ENCODE data around the gene DNAJC15.
"Not testable (repeated sequence)": the region's sequence is repeated elsewhere in the genome, so short reads cannot be mapped to it uniquely, and the experiment has no call there.

Gene DNAJC15

DNA sequence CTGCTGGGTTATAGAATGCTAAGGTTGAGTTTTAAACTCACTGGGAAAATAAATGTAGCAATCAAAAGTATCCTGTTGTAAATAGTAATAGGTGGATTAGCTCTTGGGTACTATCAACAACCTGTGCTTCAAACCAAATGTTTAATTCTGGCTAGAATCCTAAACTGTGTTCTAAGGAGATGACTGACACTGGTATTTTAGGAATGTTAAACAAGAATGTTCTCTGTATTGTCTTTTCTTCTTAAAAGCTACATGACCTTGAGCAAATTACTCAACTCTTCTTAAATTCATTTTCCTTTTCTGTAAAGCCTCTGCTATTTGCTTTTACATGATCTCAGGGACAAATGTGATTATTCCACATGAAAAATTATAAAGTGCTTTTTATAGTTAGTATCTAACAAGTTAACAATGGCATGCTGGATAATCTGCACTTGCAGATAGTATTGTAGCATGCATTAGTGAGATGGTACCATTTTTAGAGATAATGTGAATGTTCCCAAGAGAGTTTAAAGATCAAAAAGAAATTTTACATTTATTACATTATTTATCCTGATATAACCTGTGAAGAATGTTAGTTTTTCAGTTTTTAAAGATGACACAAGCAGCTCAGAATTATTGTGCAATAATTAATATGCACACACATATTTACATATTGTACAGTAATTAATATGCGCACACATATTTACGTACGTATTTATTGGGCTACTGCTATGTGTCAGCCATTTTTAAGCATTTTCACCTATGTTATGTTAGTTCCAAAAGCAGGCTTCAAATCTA, 17.7 kb upstream of the DNAJC15 start:
- no peak for DNase-seq

DNA sequence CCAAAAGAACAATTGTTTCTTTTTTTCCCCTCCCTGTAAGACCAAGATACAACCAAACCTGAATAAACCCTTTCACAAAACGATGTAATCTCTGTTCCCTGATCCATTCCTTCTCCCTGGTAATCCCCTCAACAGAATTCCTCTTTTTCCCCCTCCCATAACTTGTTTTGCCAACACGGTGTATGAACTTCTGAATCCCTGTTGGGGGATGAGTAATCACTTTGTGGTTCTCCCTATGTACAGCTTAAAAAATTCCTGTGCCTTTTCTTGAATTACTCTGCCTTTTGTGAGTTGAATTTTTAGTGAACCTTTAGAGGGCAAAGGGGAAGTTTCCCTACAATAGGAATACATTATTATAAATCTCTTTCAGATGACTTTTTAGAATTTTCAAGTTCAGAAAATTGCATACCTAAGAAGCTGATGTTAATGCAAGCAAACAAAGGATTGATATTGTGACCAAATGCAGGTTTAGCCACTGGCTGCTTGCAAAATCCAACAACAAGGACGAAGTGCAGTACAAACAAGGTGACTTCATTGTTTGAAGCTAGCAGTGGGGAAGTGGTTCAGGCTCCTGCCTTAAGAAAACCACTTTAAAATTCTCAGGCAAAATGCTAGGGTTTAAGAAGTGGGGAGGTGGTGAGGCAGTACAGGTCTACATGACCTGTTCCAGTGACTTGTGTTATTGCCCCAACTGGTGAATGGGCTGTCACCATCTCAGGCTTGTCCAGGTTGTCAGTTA, 16.3 kb upstream of the DNAJC15 start:
- no peak for DNase-seq

DNA sequence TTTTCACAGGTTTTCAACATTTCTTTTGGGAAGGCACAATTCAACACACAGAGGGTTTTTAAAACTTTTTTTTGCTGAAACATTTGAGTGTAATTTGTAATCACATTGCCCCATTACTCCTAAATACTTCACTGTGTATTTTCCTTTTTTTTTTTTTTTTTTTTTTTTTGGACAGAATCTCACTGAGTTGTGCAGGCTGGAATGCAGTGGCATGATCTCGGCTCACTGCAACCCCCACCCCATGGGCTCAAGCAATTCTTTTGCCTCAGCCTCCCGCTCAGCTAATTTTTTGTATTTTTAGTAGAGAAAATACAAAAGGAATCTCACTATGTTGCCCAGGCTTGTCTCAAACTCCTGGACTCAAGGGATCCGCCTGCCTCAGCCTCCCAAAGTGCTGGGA, 14.8 kb upstream of the DNAJC15 start:
- DNase-seq = no peak

DNA sequence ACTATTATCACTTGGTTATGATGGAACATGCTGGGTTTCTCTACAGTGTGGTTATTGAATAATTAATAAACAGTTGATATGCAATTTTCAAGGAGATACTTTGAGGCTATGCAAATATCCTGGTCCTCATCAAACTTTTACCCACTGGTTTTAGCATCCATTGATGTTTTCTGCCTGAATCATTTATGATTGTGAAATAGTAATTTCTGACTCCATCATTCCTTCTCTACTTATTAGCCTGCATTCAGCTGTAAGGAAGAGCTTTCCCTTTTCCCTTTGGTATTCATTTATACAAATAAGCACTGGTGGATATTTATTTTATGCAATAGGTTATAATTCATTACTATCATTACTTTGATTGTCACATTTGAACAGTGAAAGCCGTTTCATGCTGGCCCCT, 13.9 kb upstream of the DNAJC15 start:
- DNase-seq = no peak

DNA sequence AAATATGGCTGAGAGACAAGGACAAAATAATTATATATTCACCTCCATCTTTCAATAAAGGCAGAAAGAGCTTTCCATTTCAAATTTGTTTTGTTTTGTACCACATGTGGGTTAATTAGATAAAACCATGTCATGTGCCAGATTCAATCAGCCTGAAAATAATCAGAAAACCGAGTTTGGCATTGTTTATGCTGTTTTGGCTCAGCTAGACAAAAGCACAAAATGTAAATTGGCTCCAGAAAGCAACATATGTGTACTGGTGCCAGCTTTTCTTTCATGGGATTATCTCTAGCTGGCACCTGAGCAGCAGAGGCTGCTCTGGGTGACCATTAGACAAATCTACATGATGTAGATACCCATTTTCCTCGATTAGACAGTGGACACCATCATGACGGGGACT, 9.2 kb upstream of the DNAJC15 start:
- peak; percentile 39 for DNase-seq

DNA sequence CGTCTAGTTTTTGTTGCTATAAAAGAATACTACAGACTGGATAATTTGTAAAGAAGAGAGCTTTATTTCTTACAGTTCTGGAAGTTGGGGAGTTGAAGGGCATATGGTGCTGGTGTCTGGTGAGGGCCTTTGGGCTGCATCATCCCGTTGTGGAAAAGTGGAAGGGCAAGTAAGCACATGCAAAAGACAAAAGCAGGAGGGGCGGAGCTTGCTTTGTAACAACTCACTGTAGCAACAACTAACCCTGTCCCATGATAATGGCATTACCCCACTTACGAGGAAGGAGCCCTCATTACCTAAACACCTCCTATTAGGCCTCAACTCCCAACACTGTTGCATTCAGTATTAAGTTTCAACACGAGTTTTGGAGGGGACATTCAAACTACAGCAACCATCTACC, 7.2 kb upstream of the DNAJC15 start:
- DNase-seq = no peak

DNA sequence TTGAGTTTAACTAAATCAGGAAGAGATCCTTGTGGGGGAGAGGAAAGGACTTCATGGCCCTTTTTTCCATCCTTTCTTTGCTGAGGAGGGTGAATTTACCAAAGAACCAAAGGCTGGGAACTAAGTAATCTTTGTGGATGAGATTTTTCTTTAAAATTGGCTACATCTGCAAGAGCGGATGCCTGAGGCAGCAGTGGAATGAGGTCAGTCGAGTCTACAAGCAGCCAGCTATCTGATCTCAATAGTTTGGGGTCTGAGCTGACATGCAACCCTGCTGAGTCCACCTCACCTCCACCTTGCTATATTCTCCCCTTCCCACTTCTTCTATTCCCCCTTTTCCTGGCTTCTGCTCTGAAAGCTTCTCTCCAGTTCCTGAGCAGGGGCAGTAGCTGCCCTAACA, 3.6 kb upstream of the DNAJC15 start:
- DNase-seq = no peak

DNA sequence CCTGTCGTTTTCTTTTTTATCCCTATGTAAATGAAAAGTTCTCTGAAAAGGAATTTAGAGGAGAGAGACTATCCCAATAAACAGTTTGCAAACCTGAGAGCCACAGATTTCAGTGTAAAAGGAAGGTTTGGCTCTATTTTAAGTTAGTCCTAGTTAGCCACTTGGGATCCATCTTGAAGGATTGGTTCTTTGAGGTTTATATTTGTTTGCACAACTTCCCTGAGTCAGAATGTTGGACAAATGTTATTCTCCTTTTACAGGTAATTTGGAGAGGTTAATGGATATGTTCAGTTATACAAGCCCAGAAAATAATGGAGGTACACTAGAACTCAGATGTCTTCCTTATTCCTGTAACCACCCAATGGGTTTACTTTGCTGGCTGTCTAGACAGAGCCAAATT, 2.6 kb upstream of the DNAJC15 start:
- DNase-seq = no peak

DNA sequence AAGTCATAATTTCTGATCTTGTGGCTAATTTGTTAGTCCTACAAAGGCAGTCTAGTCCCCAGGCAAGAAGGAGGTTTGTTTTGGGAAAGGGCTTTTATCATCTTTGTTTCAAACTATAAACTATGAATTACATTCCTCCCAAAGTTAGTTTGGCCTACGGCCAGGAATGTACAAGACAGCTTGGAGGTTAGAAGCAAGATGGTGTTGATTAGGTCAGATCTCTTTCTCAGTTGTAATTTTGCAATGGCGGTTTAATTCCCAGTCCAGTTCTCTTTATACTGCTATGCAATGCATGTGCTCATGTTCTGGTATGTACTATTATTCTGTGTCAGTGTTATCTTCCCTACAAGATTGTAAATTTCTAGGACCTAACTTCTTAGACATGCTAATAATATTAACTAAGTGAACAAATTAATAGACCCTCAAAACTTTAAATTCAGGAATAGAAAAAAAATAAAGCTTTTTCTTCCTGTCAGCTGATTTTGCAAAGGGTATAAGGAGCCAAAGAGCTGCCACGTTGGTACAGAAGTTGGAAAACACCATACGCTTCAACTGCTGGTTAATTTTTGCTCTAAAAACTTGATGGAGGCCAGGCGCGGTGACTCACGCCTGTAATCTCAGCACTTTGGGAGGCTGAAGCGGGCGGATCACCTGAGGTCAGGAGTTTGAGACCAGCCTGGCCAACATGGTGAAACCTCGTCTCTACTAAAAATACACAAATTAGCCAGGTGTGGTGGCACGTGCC, 1.3 kb upstream of the DNAJC15 start:
- peak; percentile 38 for DNase-seq

DNA sequence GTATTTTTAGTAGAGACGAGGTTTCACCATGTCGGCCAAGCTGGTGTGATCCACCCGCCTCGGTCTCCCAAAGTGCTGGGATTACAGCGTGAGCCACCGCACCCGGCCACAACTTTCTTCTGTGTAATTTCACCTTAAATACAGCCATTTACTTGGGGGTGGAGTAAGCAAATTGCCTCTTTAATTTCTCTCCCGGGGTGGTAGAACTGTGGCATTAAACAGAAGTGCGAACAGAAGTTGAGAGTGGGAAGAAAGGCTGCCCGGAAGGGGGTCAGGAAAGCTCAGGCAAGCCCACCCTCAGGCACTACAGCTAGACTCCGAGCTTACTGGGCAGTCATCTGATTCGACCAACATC, 475 bp upstream of the DNAJC15 start:
- no peak for DNase-seq

DNA sequence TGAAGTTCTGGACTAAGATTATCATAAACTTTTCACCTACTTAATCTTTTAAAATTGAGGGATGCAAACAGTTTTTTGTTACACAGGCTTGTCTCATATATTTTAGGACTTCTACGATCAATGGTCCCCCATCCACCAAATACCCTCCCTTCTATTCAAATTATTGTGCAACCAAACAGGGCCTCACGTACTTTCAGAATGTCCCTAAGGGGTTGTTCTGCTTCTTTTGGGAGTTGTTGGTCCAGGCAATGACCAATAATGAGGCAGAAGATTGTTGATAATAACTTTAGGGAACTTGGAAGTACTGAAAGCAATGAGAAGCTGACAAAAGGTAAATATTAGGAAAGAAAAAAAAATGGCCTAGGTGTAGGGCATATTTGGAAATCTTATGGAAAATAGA, 2.9 kb downstream of the DNAJC15 start:
- no peak for DNase-seq

DNA sequence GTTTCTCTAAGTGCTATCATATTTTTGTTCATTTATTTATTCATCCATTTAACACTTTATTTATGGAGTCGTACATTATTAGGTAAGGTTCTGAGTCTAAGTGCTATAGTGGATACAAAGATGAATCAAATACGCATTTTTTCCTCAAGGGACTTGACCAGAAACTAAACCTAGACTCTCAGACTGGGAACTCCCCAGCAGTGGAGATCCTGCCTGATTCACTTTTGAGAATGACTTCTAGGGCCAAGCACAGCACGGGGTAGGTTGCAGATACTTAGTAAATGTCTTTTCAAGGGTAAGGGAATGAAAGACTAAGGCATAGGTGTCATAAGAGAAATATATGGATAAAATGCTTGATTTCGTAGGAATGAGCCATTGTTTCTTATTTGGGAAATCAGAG, 7.2 kb downstream of the DNAJC15 start:
- DNase-seq = no peak

DNA sequence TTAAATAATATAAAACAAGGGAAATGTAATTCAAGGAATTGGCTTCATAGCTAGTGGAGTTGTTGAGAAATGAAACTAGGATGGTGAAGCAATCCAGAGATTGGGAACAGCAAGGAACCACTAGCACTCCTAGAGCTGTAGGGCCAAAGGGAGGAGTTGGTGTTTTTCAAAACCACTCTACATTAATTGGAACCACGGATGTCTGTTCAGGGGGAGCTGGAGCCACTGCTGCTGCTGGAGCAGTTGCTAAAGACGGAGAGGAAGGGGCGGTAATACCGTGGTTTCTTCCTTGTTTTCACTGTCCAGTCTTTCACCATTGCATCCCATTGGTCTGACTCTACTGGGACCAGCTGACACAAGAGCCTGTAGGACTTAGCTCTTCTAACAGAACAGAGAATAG, 8.5 kb downstream of the DNAJC15 start:
- DNase-seq = no peak

DNA sequence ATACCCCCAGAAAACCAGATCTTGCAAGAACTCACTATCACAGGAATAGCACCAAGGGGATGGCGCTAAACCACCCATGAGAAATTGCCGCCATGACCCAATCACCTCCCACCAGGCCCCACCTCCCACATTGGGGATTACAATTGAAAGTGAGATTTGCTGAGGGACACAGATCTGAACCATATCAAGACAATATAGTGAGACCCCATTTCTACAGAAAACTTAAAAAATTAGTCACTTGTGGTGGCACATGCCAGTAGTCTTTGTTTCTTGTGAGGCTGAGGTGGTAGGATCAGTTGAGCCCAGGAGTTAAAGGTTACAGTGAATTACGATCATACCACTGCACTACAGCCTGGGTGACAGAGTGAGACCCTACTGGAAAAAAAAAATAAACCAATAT, 9.7 kb downstream of the DNAJC15 start:
- no peak for DNase-seq

DNA sequence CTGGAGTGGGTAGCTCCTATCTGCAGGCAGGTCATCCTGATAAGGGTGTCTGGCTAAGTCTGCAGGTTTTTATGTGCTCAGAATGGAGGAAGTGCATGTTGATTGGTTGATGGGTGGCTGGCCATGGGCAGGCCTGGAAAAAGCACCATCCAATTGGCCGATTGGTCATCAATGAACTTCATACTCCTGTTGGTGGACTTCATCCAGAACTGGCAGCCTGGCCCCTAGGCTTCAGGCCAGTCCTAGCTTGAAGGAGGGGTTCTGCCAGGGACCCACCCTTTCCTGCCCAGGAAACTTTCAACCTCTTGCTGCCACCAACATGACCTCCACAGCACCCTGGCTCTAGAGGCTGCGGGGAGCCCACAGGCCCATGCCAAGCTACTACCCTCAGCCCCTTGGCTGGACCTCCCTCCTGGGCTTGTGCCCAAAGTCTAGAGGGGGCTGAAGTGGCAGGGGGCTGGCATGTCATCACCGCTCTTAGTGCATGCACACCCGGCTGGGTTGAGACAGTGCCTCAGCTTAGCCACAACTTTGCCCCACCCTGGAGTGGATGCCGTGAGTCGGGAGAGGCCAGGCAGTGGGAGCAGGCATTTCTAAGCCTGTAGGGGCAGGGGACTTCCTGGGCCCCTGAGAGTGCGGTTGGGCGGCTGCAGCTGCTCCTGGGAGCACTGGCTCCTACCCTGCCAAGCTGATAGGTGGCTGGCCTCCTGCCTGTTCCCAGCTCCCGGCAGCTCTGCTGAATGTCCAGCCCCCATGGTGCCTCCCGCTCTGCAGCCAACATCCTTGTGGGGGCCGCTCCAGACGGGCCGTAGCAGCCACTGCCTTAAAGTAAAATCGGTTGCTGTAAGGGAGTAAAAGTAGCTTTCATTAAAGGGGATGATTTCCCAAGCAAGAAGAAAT, 13.2 kb downstream of the DNAJC15 start:
- DNase-seq = peak; percentile 49

DNA sequence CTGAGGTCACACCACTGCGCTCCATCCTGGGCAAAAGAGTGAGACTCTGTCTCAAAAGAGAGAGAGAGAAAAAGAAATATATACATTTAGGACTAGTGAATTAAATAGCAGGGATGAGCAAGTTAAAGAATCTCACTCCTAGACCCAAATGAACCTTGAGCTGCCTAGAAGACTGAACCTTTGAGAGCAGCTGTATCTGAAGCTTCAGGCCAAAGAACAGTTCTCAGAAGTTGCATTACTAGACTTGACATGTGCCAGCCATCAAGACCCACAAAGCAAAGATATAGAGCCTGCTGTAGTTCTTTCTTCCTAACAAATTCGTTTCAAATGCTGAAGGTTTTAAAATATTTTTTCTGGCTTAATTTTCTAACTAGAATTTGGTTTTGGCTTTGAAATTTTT, 16.6 kb downstream of the DNAJC15 start:
- DNase-seq = no peak

DNA sequence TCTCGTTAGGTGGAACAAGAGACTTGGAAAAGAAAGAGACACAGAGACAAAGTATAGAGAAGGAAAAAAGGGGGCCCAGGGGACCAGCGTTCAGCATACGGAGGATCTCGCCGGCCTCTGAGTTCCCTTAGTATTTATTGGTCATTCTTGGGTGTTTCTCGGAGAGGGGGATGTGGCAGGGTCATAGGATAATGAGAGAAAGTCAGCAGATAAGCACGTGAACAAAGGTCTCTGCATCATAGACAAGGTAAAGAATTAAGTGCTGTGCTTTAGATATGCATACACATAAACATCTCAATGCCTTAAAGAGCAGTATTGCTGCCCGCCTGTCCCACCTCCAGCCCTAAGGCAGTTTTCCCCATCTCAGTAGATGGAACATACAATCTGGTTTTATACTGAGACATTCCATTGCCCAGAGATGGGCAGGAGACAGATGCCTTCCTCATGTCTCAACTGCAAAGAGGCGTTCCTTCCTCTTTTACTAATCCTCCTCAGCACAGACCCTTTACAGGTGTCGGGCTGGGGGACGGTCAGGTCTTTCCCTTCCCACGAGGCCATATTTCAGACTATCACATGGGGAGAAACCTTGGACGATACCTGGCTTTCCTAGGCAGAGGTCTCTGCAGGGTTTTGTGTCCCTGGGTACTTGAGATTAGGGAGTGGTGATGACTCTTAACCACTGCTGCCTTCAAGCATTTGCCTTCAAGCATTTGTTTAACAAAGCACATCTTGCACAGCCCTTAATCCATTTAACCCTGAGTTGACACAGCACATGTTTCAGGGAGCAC, 17.4 kb downstream of the DNAJC15 start:
- not testable (repeated sequence) for DNase-seq

DNA sequence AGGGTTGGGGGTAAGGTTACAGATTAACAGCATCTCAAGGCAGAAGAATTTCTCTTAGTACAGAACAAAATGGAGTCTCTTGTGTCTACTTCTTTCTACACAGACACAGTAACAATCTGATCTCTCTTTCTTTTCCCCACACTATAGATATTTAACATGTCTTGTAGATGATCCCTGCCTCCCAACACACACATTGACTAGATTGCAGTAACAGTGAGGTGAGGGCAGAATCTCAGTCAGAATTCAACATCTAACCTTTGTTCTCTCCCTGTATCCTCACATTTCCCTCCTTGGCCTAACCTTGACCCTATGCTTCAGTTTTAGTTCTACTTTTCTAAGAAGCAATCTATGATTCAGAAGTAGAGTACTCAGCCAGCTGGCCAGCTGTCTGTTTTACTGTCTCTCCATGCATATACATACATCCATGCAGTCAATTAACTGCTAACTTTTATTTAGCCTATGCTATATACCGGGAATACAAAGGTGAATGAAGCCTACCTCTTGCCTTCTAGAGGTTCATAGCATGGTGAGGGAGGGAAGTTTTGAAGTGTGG, 18.1 kb downstream of the DNAJC15 start:
- DNase-seq = no peak

DNA sequence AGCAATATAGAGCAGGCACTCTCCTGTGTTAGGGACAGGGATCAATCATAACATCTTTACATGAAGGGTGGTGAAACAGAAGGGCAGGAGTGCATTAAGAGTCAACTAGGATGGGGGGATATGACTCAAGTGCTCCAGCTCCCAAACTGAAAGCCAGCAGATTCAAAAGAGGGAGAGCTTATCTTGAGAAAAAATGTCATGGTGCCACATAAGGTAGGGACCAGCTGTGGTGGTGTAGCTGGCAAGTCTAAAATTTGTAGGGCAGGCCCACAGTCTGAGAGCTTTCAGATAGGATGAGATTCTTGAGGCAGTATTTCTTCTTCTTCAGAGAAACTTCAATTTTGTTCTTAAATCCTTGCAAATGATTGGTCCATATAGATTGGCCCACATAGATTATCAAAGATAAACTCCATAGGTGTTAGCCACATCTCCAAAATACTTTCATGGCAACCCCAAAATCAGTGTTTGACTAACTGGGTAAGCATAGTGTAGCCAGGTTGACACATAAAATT, 19.1 kb downstream of the DNAJC15 start:
- DNase-seq = no peak

DNA sequence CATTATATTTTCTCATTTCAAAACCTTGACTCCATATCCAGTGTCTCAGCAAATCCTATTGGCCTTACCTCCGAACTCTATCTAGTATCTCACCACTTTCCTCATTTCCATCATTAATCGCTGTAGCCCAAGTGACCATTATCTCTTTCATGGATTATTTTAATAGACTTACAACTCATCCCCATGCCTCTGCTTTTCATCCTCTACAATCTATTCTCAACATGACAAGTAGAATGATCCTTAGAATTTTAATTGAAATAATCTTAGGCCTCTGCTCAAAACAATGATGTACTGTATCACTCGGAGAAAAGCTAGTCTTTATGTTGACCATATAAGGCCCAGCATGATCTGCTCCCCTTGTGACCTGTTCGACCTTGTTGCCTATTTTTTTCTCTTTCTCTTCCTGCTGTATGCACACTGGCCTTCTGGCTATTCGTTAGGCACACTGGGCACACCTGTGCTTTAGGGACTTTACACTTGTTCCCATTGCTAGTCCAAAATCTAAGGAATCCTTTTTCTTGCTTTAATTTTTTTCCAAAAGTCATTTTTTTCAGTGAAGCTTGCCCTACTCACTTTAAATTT, 21.4 kb downstream of the DNAJC15 start:
- no peak for DNase-seq

DNA sequence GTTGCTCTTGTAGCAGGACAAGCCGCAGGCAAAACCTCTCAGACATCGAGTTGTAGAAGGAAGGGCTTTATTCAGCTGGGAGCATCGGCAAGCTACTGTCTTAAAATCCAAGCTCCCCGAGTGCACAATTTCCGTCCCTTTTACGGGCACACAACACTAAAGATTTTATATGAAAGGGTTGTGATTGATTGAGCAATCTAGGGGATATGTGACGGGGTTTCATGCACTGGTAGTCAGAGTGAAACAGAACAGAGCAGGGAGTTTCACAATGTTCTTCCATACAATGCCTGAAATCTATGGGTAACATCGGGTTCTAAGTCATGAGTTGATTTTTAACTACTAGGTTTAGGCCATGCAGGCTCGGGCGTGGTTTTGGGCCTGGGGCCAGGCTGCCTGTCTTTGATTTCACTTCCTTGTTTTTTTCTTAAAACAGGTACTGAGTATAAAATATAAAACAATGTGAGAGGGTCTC, 22.0 kb downstream of the DNAJC15 start:
- peak; percentile 17 for DNase-seq
